A673 (cell line): ENCODE results near the gene CCN6.

ENCODE experiments used
- CTCF ChIP-seq: fragments of 300-800, 200-600 bp; sonication (generic); conservative IDR thresholded peaks from 2 replicates; pipeline ENCODE4 v1.5.1; 2017; ENCODE audit warnings: low read depth, mild to moderate bottlenecking, antibody characterized with exemption, low read length, moderate library complexity, mixed read lengths
- EZH2 ChIP-seq: fragments of 200-600 bp; sonication (generic); IDR thresholded peaks from 2 replicates; pipeline ENCODE4 v1.6.1; 2017; ENCODE audit warnings: borderline replicate concordance, low read depth, mild to moderate bottlenecking, mixed read lengths, antibody characterized with exemption, low read length; ENCODE audit not compliant: poor library complexity, severe bottlenecking

GRCh38 chr6:112015725-112016124, 38.2 kb upstream of the CCN6 start:
- TF ChIP-seq EZH2 (no peak), CTCF (no peak)
